Adipocyte (in vitro differentiated cells): Measurements from ENCODE around the gene ZNF440.
"Not testable (repeated sequence)": the region's sequence is repeated elsewhere in the genome, so short reads cannot be mapped to it uniquely, and the experiment has no call there.

ENCODE experiments used
- DNase-seq: peaks from one replicate; pipeline ENCODE4 v3.0.0-alpha.2; 2015; ENCODE audit warnings: low read depth
- H3K27me3 ChIP-seq: replicated peaks from 2 replicates; pipeline ENCODE4 v1.7.0; 2013; ENCODE audit warnings: mild to moderate bottlenecking, low read length, moderate library complexity; ENCODE audit not compliant: control insufficient read depth, insufficient read depth
- H3K36me3 ChIP-seq: 2 replicates; pipeline ENCODE4 v1.7.0; 2013; ENCODE audit warnings: low read length, mild to moderate bottlenecking, moderate library complexity; ENCODE audit not compliant: control insufficient read depth, insufficient read depth, severe bottlenecking
- H3K4me1 ChIP-seq: 2 replicates; pipeline ENCODE4 v1.7.0; 2013; ENCODE audit warnings: mild to moderate bottlenecking, low read length, moderate library complexity; ENCODE audit not compliant: control insufficient read depth, insufficient read depth
- H3K4me3 ChIP-seq: 2 replicates; pipeline ENCODE4 v1.7.0; 2013; ENCODE audit warnings: mild to moderate bottlenecking, low read length, moderate library complexity
- H3K9ac ChIP-seq: 2 replicates; pipeline ENCODE4 v1.7.0; 2013; ENCODE audit warnings: mild to moderate bottlenecking, low read length, moderate library complexity
- H3K9me3 ChIP-seq: 2 replicates; pipeline ENCODE4 v1.7.0; 2013; ENCODE audit warnings: mild to moderate bottlenecking, low read length, moderate library complexity; ENCODE audit not compliant: control insufficient read depth

The ZNF440 gene

GRCh38 chr19:11787536-11787935 lies 26.5 kb upstream of the ZNF440 start:
- peaks cover 16% of the 10 kb centered on the region for H3K36me3 ChIP-seq
- H3K4me1 ChIP-seq: no peaks in the 10 kb centered on the region
- no peak overlapping the region for H3K9ac ChIP-seq
- H3K4me3 ChIP-seq: peak overlapping the region; percentile 62
- H3K9me3 ChIP-seq: peaks cover 85% of the 10 kb centered on the region
- no peaks in the 10 kb centered on the region for H3K27me3 ChIP-seq
- no peak for DNase-seq

- no peak overlapping the region for H3K9ac ChIP-seq
- H3K27me3 ChIP-seq: no peaks in the 10 kb centered on the region
- no peaks in the 10 kb centered on the region for H3K4me1 ChIP-seq
- H3K9me3 ChIP-seq: peaks cover 35% of the 10 kb centered on the region
- no peaks in the 10 kb centered on the region for H3K36me3 ChIP-seq
- no peak overlapping the region for H3K4me3 ChIP-seq
- no peak for DNase-seq
Observed at GRCh38 chr19:11792942-11793341, 21.1 kb upstream of the ZNF440 start.

GRCh38 chr19:11797491-11797890 lies 16.6 kb upstream of the ZNF440 start:
- H3K4me3 ChIP-seq: no peak overlapping the region
- peak; percentile 93 for DNase-seq
- no peak overlapping the region for H3K9ac ChIP-seq
- no peaks in the 10 kb centered on the region for H3K27me3 ChIP-seq
- H3K9me3 ChIP-seq: peaks cover 7% of the 10 kb centered on the region
- H3K36me3 ChIP-seq: no peaks in the 10 kb centered on the region
- no peaks in the 10 kb centered on the region for H3K4me1 ChIP-seq

GRCh38 chr19:11798391-11799330 lies 15.4 kb upstream of the ZNF440 start, which contains the start of gene ZNF491:
Gene ZNF491 (plus strand): TSS chr19:11798523. CDS start chr19:11805954, 7,431 bp downstream.
- Histone ChIP-seq H3K36me3 (no peaks in the 10 kb centered on the region), H3K27me3 (no peaks in the 10 kb centered on the region), H3K4me3 (peak within 1 kb of the TSS; percentile 87), H3K9ac (peak within 1 kb of the TSS; percentile 84), H3K4me1 (no peaks in the 10 kb centered on the region), H3K9me3 (peaks cover 12% of the 10 kb centered on the region)
- DNase-seq: peak; percentile 96

- Histone ChIP-seq H3K36me3 (peaks cover 19% of the 10 kb centered on the region), H3K9me3 (peaks cover 71% of the 10 kb centered on the region), H3K27me3 (no peaks in the 10 kb centered on the region), H3K9ac (no peak overlapping the region), H3K4me1 (no peaks in the 10 kb centered on the region), H3K4me3 (peak overlapping the region; percentile 34)
- no peak for DNase-seq
Observed at GRCh38 chr19:11806354-11807098, 7.5 kb upstream of the ZNF440 start.

- Histone ChIP-seq H3K36me3 (peaks cover 19% of the 10 kb centered on the region), H3K27me3 (no peaks in the 10 kb centered on the region), H3K4me1 (no peaks in the 10 kb centered on the region), H3K9me3 (peaks cover 71% of the 10 kb centered on the region), H3K4me3 (peak overlapping the region; percentile 34), H3K9ac (no peak overlapping the region)
- no peak for DNase-seq
Observed at GRCh38 chr19:11807099-11807380, 7.0 kb upstream of the ZNF440 start.

GRCh38 chr19:11813703-11814028 lies 407 bp upstream of the ZNF440 start:
- no peaks in the 10 kb centered on the region for H3K27me3 ChIP-seq
- no peak for DNase-seq
- no peaks in the 10 kb centered on the region for H3K36me3 ChIP-seq
- H3K9me3 ChIP-seq: peaks cover 13% of the 10 kb centered on the region
- peak overlapping the region; percentile 93 for H3K9ac ChIP-seq
- H3K4me1 ChIP-seq: peaks cover 4% of the 10 kb centered on the region
- peak overlapping the region; percentile 91 for H3K4me3 ChIP-seq

GRCh38 chr19:11814700-11815035 lies 595 bp downstream of the ZNF440 start:
- H3K36me3 ChIP-seq: peaks cover 4% of the 10 kb centered on the region
- peak; percentile 58 for DNase-seq
- peaks cover 3% of the 10 kb centered on the region for H3K9me3 ChIP-seq
- H3K4me1 ChIP-seq: peaks cover 4% of the 10 kb centered on the region
- peak overlapping the region; percentile 93 for H3K9ac ChIP-seq
- H3K27me3 ChIP-seq: no peaks in the 10 kb centered on the region
- peak overlapping the region; percentile 91 for H3K4me3 ChIP-seq

- no peaks in the 10 kb centered on the region for H3K9me3 ChIP-seq
- H3K36me3 ChIP-seq: peaks cover 11% of the 10 kb centered on the region
Observed at GRCh38 chr19:11821474-11822109, 7.5 kb downstream of the ZNF440 start.

GRCh38 chr19:11828957-11829876 lies 15.1 kb downstream of the ZNF440 start:
- H3K36me3 ChIP-seq: peaks cover 61% of the 10 kb centered on the region
- H3K4me1 ChIP-seq, H3K9ac ChIP-seq, H3K27me3 ChIP-seq, H3K4me3 ChIP-seq, DNase-seq: not testable (repeated sequence)
- H3K9me3 ChIP-seq: peaks cover 60% of the 10 kb centered on the region

More at GRCh38 chr19:11821474-11822109, 7.5 kb downstream of the ZNF440 start:
- H3K9ac ChIP-seq: no peak overlapping the region
- peak; percentile 7 for DNase-seq
- no peaks in the 10 kb centered on the region for H3K4me1 ChIP-seq
- no peaks in the 10 kb centered on the region for H3K27me3 ChIP-seq
- H3K4me3 ChIP-seq: no peak overlapping the region
